Subcutaneous abdominal adipose tissue (tissue), 5 donors: ENCODE results near the gene GLB1L3.

Experiments
- H3K27ac ChIP-seq: one replicate; pipeline ENCODE4 v1.7.0; 2013; ENCODE audit warnings: low read depth, mild to moderate bottlenecking, inconsistent platforms, low read length, moderate library complexity
- H3K27me3 ChIP-seq, 5 donors: one replicate each; pipeline ENCODE4 v1.7.0; 2013; ENCODE audit warnings: low read length in 5 of 5, inconsistent platforms in 1 of 5; ENCODE audit not compliant: control insufficient read depth in 5 of 5, insufficient read depth in 4 of 5
- H3K36me3 ChIP-seq, 5 donors: one replicate each; pipeline ENCODE4 v1.7.0; 2013; ENCODE audit warnings: low read length in 5 of 5; ENCODE audit not compliant: control insufficient read depth in 5 of 5, insufficient read depth in 5 of 5
- H3K4me1 ChIP-seq, 5 donors: one replicate each; pipeline ENCODE4 v1.7.0; 2013; ENCODE audit warnings: low read length in 5 of 5, mild to moderate bottlenecking in 3 of 5, moderate library complexity in 1 of 5; ENCODE audit not compliant: control insufficient read depth in 5 of 5, insufficient read depth in 5 of 5
- H3K4me3 ChIP-seq, 5 donors: one replicate each; pipeline ENCODE4 v1.7.0; 2013; ENCODE audit warnings: low read length in 5 of 5, low read depth in 1 of 5
- H3K9ac ChIP-seq, 5 donors: one replicate each; pipeline ENCODE4 v1.7.0; 2013; ENCODE audit warnings: low read length in 5 of 5, mild to moderate bottlenecking in 4 of 5, moderate library complexity in 3 of 5
- H3K9me3 ChIP-seq, 5 donors: one replicate each; pipeline ENCODE4 v1.7.0; 2013; ENCODE audit warnings: low read length in 5 of 5; ENCODE audit not compliant: control insufficient read depth in 5 of 5
- donor health status: healthy.
- donor health status: healthy.
- donor health status: healthy.
- donor health status: healthy.
- donor health status: healthy.

GLB1L3 gene

DNA sequence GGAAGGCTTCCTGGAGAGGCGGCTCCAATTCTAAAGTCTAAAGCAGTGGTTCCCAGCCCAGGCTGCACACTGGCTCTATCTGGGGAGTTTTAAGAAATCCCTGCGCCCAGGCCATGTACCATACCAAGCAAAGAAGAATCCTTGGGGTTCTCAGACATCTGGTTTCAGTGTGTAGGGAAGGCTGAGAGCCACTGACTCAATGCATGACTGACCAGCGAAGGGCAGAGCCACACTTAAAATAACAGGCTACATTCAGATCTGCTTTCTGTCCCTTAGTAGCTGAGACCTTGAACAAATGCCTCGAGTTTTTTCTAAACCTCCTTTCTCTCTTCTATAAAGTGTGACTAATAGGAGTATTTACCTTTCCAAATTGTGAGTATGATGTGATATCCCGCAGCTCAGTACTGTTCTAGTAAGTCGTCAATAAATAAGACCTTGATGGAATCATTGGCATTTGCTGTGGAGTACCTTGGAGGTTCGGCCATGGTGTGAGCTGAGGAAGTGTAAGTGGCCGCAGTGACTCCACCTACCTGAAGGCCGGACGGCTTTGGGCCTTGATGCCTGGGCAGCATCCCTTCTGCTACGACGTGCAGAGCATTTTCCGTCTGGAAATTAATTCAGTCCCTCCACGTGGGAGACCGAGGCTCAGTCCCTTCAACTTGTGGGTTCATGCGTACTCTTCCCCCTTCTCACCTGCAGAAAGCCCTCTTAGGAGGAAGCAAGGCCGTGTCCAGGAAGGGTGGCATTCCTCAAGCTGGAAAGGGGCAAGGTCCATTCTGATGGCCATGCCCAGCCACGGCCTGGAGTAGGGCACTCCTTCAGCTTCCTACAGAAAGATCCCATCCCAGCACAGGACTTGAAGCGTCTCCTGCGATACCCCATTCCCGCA, 80.7 kb downstream of the GLB1L3 start:
- H3K9me3 ChIP-seq = no peaks in the 10 kb centered on the region
- no peak overlapping the region for H3K27ac ChIP-seq
- peaks cover 10 to 22% (median 16%) of the 10 kb centered on the region in 5 donors for H3K27me3 ChIP-seq
- peaks cover 0 to 5% (median 0%) of the 10 kb centered on the region in 5 donors for H3K4me1 ChIP-seq
- H3K36me3 ChIP-seq = no peaks in the 10 kb centered on the region
- no peak overlapping the region for H3K4me3 ChIP-seq
- H3K9ac ChIP-seq = no peak overlapping the region

GRCh38 chr11:134357545-134357839, 81.3 kb downstream of the GLB1L3 start:
- peaks cover 0 to 5% (median 0%) of the 10 kb centered on the region in 5 donors for H3K4me1 ChIP-seq
- H3K9ac ChIP-seq = no peak overlapping the region
- peaks cover 10 to 22% (median 16%) of the 10 kb centered on the region in 5 donors for H3K27me3 ChIP-seq
- H3K4me3 ChIP-seq = no peak overlapping the region
- H3K27ac ChIP-seq = no peak overlapping the region
- H3K9me3 ChIP-seq = no peaks in the 10 kb centered on the region
- no peaks in the 10 kb centered on the region for H3K36me3 ChIP-seq

DNA sequence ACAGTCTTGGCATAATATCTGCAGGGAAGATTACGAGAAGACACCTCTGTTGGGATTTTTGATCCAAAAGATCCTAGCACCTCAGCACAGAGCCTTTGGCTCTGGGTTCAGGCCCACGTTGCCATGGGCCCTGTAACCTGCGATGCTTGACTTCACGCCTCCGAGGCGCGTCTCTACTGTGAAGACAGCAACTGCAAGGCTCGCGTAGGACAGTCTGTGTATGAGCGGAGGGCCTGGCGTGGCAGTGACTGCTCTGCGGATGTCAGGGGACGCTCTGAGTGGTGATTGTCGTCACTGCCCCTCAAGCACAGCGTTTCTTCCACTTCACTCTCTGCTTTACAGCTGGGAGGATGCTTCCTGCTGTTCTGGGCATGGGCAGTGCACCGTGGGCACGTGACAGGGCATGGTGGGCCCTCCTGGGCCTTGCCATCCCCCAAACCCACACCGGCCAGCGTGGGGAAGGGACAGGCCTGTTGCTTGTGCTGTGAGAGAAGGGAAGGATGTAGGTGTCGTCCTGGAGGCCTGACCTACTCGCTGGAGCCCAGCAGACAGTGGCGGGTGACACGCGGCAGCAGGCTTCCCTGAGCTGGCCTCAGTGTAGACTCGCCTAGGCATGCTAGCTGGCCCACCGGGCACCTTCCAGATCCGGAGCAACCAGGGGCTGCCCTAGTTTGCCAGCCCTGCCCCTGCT, 82.1 kb downstream of the GLB1L3 start:
- H3K4me1 ChIP-seq = peaks cover 0 to 5% (median 0%) of the 10 kb centered on the region in 5 donors
- H3K9ac ChIP-seq = no peak overlapping the region
- no peaks in the 10 kb centered on the region for H3K9me3 ChIP-seq
- no peak overlapping the region for H3K4me3 ChIP-seq
- H3K27ac ChIP-seq = no peak overlapping the region
- H3K27me3 ChIP-seq = peaks cover 10 to 22% (median 16%) of the 10 kb centered on the region in 5 donors
- no peaks in the 10 kb centered on the region for H3K36me3 ChIP-seq

DNA sequence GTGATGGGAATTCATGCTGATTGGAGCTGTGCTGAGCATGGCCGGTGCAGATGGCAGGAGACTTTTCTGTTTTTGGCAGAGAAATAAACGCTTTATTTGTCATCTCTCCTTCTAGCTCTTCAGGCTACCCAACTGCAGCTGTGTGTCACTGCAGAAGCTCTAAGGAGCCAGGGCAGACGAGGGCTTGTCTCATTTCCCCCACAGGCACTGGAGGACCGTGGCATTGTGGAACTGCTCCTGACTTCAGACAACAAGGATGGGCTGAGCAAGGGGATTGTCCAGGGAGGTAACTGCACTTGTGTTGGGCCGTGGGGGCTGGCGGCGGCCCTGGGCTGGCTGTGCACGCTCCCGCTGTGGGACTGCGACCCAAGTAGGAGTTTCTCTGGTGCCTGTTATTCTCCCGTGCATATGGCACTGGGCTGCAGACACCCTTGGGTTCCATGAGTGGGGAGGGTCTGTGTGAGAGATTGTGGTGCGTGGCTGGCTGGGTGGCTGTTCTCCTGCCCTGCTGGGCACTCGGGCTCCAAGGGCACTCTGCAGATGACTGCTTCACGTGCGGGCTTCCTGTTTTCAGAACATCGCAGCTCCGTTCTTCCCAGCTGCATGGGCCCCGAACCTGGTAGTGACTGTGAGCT, 82.8 kb downstream of the GLB1L3 start:
- H3K9me3 ChIP-seq = no peaks in the 10 kb centered on the region
- peaks cover 0 to 5% (median 0%) of the 10 kb centered on the region in 5 donors for H3K4me1 ChIP-seq
- peaks cover 10 to 22% (median 16%) of the 10 kb centered on the region in 5 donors for H3K27me3 ChIP-seq
- H3K36me3 ChIP-seq = no peaks in the 10 kb centered on the region
- no peak overlapping the region for H3K27ac ChIP-seq
- H3K4me3 ChIP-seq = no peak overlapping the region
- H3K9ac ChIP-seq = no peak overlapping the region

GRCh38 chr11:134359646-134360045, 83.5 kb downstream of the GLB1L3 start:
- H3K9ac ChIP-seq = no peak overlapping the region
- no peaks in the 10 kb centered on the region for H3K9me3 ChIP-seq

DNA sequence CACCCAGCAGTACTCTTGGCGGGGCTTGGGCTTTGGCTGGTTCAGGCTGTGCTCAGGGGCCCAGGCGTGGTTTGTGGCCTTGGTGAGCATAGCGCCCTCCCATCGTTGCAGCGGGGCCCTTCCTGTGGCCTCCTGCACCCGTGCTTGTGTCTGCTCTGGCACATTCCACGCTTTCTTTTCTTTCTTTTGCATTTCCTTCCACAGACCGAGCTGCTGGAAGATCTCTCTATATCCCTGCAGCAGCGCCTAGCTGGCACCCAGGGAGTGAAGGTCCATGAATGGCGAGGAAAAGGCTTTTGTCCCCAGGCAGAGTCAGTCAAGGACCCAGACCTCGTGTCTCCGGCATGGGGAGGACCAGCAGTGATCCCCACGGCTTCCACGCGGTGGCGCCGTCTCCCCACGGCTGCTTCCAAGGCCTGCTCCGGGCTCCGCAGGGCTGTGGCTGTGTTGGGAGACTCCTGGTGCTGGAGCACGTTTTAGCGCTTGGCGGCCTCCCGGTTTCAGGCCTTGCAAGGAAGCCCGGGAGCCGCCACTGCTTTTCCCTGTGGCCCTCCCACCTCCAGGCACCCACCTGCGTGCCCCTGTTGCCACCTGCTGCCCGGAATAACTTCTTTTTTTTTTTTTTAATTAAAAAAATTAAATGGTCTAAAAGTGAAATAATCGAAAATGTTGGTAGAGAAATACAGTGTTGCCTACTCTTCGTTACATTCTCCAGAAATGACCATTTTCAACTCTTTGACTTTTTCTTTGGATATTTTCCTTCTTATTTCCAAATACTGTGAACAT, 84.1 kb downstream of the GLB1L3 start:
- Histone ChIP-seq H3K4me3 (no peak overlapping the region), H3K27me3 (peaks cover 10 to 28% (median 20%) of the 10 kb centered on the region in 5 donors), H3K4me1 (peaks cover 0 to 5% (median 0%) of the 10 kb centered on the region in 5 donors), H3K27ac (no peak overlapping the region), H3K9ac (no peak overlapping the region), H3K36me3 (no peaks in the 10 kb centered on the region), H3K9me3 (no peaks in the 10 kb centered on the region)

More at GRCh38 chr11:134359646-134360045, 83.5 kb downstream of the GLB1L3 start:
- Histone ChIP-seq H3K27me3 (peaks cover 10 to 22% (median 19%) of the 10 kb centered on the region in 5 donors), H3K4me1 (peaks cover 0 to 5% (median 0%) of the 10 kb centered on the region in 5 donors), H3K27ac (no peak overlapping the region), H3K36me3 (no peaks in the 10 kb centered on the region), H3K4me3 (no peak overlapping the region)

GRCh38 chr11:134361661-134362060, 85.5 kb downstream of the GLB1L3 start:
- Histone ChIP-seq H3K4me1 (peaks cover 0 to 5% (median 0%) of the 10 kb centered on the region in 5 donors), H3K27me3 (peaks cover 10 to 32% (median 25%) of the 10 kb centered on the region in 5 donors), H3K36me3 (no peaks in the 10 kb centered on the region), H3K9me3 (no peaks in the 10 kb centered on the region), H3K27ac (no peak overlapping the region), H3K9ac (no peak overlapping the region), H3K4me3 (no peak overlapping the region)

GRCh38 chr11:134362192-134362901, 86.2 kb downstream of the GLB1L3 start:
- H3K4me1 ChIP-seq = peaks cover 0 to 5% (median 0%) of the 10 kb centered on the region in 5 donors
- peaks cover 10 to 32% (median 24%) of the 10 kb centered on the region in 5 donors for H3K27me3 ChIP-seq

GRCh38 chr11:134363161-134363560, 87.0 kb downstream of the GLB1L3 start:
- Histone ChIP-seq H3K9me3 (no peaks in the 10 kb centered on the region), H3K4me1 (peaks cover 0 to 5% (median 0%) of the 10 kb centered on the region in 5 donors), H3K9ac (no peak overlapping the region), H3K36me3 (no peaks in the 10 kb centered on the region), H3K27me3 (peaks cover 10 to 30% (median 22%) of the 10 kb centered on the region in 5 donors), H3K4me3 (no peak overlapping the region), H3K27ac (no peak overlapping the region)

More at GRCh38 chr11:134362192-134362901, 86.2 kb downstream of the GLB1L3 start:
- Histone ChIP-seq H3K4me3 (no peak overlapping the region), H3K36me3 (no peaks in the 10 kb centered on the region), H3K27ac (no peak overlapping the region), H3K9ac (no peak overlapping the region), H3K9me3 (no peaks in the 10 kb centered on the region)
